GOT3 (cell line): ENCODE measurements around the gene UFM1.
"Not testable (repeated sequence)": the region's sequence is repeated elsewhere in the genome, so short reads cannot be mapped to it uniquely, and the experiment has no call there.

Experiments
- DNase-seq: peaks from one replicate; lab custom pipeline; 2025; ENCODE audit warnings: mixed read lengths; lab: John Stamatoyannopoulos, UW

The UFM1 gene

DNA sequence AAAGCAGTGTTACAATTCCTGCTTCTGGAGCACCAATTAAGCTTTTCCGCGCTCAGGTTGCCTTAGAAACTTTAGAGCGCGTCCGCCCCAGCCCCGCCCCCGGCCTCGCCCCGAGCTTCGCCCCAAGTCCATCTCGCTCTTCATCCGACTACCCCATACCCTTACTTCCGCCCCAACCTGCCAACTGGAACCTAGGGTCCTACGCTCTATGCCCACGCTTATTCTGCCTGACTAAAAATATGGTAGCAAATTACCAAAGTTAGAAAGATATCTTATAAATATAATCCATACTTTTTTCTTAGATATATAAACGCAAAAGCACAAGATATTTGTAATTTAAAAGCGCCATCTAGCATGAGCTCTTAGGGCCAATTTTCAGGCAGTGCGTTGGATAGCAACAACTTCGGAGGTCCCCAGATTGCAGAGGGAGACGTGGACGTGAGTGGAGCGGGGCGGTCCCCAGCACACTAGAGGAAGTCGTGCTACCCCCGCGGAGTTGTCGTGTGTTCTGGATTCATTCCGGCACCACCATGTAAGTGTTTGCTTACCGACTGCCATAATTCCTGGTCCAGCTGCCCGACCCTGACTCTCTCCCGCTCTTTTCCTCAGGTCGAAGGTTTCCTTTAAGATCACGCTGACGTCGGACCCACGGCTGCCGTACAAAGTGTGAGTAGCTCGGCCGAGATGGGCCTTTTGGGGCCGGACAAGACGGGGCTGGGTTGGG lies at the start of gene UFM1:
Gene UFM1 (plus strand): TSS at position 462 of the 724 bp plus-strand sequence. CDS start 69 bp downstream, at position 531.
- peak; percentile 66 for DNase-seq

DNA sequence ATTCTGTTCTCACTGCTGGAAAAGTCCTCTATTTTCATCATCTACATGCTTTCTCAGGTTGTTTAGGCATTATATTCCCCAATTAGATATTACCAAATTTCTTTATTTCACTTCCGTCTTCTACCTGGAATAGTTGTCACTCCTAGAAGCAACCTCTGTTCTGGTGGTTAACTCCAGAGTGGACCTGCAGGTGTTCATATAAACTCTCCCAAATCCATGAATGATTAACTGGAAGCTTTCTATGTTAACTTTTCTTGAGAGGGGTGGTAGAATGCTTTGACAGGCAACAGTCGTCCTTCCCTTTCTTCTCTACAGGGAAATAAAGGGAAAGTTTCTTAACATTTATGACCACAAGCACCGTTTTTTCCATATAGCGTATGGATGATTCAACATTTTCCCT lies 48.4 kb upstream of the UFM1 start:
- no peak for DNase-seq

- DNase-seq: no peak
Observed at GRCh38 chr13:38303816-38304320, 45.8 kb upstream of the UFM1 start.

DNA sequence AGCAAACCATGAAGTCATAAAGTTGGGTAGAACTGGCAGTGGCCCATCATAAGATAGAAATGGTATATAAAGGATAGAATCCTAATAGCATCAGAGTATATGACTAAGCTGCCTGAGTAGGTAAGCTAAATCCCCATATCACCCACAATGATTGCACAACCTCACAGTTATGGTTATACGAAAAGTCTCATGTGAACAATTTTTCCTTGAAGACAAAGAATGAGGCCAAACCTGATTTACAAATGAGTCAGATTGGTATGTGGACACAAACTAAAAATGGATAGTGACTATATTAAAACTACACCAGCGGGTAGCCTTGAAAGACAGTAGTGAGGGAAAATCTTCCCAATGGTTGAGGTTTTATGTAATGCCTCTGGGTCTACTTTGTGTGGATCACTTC lies 40.9 kb upstream of the UFM1 start:
- no peak for DNase-seq

DNA sequence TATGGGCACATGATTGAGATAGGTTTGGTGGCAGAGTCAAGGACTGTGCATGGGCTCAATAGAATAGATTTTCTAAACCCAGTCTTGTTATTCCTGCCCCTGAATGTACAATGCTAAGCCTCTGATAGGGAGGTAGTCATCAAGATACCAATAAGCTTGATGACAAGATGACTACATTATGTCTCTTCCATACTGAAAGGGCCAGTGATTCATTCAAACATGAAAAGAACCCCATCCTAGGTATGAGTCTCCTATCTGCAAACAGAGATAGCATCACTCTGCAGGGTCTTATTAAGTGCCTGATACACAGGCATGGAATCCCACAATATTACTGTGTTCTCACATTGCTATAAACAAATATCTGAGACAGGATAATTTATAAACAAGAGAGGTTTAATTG lies 40.3 kb upstream of the UFM1 start:
- no peak for DNase-seq

DNA sequence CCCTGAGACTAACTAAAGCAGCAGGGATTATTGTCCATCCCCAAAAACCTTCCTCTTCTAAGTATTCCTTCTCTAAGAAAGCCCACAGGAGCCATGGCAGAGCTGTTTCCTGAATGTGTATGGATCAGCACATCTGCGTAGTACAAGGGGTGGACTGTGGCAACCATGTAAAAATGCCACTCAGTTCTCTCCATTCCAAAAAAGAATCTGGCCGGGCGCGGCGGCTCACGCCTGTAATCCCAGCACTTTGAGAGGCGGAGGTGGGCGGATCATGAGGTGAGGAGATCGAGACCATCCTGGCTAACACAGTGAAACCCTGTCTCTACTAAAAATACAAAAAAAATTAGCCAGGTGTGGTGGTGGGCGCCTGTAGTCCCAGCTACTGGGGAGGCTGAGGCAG lies 38.5 kb upstream of the UFM1 start:
- DNase-seq: not testable (repeated sequence)

DNA sequence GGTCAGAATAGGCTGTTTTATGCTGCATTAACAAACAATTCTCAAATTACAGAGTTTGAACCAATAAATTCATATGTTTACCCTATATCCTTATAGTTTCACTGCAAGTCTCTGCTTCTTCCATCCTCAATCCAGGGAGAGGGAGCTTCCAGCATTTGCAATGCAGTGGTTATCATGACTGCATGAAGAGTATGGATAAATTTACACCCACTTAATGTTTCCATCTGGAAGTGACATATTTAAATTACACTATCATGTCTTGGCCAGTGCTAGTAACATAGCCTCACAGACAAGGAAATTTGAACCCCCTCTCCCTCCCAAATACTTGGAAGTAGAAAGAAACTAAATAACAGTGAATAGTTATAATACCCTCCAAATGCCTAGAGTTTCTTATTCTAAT lies 33.5 kb upstream of the UFM1 start:
- no peak for DNase-seq

- no peak for DNase-seq
Observed at GRCh38 chr13:38321654-38322053, 28.0 kb upstream of the UFM1 start.

- DNase-seq: no peak
Observed at GRCh38 chr13:38325426-38325825, 24.2 kb upstream of the UFM1 start.

GRCh38 chr13:38328699-38329098 lies 21.0 kb upstream of the UFM1 start:
- DNase-seq: no peak

DNA sequence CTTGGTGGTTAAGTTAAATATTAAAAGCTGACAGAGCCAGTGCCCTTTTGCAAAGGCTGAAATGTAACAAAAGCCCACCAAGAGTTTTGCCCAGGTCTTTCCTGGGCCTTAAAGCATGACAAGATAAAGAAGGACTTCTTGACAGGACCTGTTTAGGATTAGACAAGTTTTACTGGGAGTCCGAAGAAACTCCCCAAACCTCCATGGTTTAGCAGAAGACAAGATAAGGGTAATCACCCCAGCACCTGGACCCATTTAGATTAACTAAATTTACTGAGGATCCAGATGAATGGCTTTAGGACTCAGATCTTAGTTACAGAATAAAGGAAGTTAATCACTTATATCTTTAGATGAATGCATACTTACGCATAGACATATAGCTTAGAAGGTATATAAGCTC lies 14.8 kb upstream of the UFM1 start:
- DNase-seq: no peak

DNA sequence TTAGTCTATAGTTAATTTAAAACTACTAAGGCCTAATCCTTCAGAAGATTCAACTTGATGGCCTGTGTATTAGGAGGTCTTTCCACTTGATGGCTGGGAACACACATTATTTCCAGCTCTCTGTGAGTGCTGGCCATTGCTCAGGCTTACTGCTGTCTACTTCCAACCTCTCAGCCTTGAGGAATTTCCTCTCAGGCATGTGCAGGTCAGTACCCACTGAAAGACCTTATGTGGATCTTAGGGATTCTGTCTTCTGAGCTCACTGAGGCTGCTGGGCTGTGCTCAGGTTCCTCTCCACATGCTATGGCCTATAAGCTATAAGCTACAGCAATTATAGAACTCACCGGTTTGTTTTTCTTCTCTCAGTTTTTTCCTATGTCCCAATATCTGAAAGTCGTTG lies 11.6 kb upstream of the UFM1 start:
- no peak for DNase-seq

DNA sequence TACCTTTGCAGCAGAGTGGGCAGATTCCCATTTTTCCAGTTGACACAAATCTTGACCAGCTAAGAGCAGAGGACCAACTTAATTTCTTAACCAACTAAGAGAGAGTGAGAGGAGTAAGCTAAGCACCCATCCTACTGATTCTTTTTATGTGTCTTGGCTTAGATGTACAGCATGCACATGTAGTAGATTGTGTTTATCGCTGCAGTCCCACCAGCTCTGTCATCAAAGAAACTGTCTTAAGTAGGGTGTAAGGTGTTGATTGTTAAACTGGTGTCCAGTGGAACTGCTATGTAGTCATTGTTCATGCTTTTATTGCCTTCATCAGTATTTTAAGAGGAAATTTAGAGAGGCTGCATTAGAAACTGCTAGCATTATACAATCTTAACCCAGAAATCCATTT lies 9.0 kb upstream of the UFM1 start:
- DNase-seq: no peak

GRCh38 chr13:38341149-38341692 lies 8.4 kb upstream of the UFM1 start:
- DNase-seq: no peak

- DNase-seq: no peak
Observed at GRCh38 chr13:38346764-38347163, 2.9 kb upstream of the UFM1 start.

GRCh38 chr13:38348861-38349389 lies 726 bp upstream of the UFM1 start:
- no peak for DNase-seq

- no peak for DNase-seq
Observed at GRCh38 chr13:38350114-38350617, 515 bp downstream of the UFM1 start.

DNA sequence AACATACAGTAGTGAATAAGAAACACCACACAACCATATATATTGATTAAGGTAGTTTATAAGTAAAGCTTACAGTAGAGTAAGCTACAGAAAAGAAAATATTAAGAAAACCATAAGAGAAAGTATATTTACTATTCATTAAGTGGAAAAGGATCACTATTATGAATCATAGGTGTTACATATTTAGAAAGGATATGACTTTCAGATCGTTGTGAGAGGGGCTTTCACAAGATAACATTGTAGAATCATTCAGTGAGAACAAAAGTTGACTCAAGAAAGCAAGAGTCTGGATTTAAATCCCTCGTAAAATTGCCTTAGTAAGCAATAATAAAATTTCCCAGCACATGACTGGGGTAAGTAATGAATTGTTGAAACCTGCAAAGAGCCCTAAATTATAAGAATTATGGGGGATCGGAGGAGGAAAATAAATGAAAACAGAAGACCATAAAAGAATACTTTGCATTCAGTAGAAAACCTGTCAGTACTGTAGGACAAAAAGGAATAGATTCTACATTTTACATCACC lies 6.0 kb downstream of the UFM1 start:
- no peak for DNase-seq

- DNase-seq: no peak
Observed at GRCh38 chr13:38358684-38359083, 9.0 kb downstream of the UFM1 start.

GRCh38 chr13:38361542-38362262 lies 12.1 kb downstream of the UFM1 start:
- DNase-seq: no peak

DNA sequence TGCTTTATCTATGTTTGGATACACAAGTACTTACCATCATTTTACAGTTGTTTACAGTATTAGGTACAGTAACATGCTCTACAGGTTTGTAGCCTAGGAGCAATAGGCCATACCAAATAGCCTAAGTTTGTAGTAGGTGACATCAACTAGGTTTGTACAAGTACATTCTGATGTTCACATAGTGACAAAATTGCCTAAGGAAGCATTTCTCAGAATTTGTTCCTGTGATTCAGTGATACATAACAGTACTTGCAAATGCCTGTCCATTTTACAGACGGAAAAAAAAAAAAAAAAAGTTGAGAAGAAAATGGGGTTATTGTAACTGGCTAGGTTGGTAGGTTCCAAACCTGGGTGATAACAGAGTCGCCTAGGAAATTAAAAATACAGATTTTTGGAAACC lies 13.6 kb downstream of the UFM1 start:
- no peak for DNase-seq

GRCh38 chr13:38363746-38364145 lies 14.1 kb downstream of the UFM1 start:
- not testable (repeated sequence) for DNase-seq
